HG03442 (cell line): ENCODE results near the gene DARS1.

Experiments used
- ATAC-seq: cut with Tn5 transposase; IDR thresholded peaks from one replicate; pipeline ENCODE4 v1.9.1; 2021; ENCODE audit warnings: mild to moderate bottlenecking, moderate library complexity; ENCODE audit not compliant: unreplicated experiment

Gene DARS1

DNA sequence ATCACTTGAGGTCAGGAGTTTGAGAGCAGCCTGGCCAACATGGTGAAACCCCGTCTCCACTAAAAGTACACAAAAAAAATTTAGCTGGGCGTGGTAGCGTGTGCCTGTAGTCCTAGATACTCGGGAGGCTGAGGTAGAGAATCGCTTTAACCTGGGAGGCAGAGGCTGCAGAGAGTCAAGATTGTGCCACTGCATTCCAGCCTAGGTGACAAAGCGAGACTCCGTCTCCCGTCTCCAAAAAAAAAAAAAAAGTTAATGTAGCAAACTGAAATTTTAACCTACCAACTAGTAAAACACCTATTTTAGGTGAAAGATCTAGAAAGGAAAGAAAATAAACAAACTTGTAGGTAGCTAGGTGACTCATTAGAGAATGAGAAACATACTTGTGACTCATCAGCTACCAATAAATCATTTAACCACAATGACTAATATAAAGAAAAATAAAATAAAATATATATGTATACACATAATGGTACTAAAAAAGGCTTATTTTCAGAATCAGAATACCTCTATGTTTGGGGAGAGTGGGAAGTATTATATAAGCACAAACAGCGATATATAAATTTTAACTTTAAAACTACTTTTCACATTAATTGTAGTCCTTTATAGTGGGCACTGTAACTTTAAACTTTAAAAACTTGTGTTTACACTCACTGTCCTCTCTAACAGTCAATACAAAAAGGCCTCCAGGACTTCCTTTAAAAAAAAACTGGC, 36.6 kb downstream of the DARS1 start:
- peak; percentile 87 for ATAC-seq

DNA sequence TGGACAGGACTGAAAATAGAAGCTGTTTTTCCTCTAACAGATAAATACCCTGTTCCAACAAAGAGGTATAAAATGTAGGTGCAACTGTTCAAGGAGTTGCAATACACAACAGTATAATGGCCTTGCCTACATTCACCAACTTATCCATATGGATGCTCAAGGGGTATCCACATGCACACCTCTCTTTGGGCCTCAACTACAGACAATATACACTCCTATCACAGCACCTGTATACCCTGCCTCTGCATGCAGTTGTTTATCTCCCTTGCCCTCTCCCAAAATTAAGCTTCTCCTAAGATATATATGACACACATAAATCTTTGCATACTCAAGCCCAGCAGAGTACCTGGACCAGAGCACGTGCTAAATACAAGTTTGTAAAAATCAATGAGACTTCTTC, 37.3 kb downstream of the DARS1 start:
- ATAC-seq: no peak

DNA sequence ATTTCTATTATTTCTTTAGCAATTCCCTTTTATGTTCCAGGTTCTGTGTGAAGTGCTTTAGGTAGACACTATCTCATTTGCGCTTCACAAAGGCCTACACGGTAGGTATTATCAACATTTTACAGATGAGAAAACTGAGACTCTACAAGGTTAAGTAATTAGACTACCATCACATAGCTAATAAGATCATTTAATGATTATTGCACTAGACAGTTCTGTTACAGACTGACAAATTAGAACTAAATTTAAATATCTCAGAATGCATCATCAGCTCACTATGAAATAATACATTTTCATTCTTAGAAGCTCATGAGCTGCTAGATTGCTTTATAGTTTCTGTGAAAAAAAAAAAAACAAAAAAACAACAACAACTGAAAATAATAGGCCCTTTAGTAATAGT, 37.9 kb downstream of the DARS1 start:
- ATAC-seq: no peak

DNA sequence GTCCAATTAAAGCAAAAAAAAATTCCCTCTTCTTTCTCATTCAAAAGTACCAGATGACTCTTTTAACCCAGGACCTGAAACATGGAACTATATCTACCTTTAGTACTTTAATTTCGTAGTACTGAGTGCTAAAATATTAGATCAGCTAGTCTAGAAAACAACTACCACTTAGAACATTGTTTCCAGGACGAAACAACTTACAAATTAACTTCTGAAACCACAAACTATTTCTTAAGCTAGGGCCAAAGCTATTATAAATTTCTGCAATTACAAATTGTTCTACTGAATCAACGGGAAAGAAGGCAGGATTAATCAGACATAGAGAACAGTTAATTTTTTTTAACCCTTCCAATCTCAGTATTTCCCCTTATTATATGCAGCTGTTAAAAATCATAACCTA, 39.9 kb downstream of the DARS1 start:
- ATAC-seq: no peak

DNA sequence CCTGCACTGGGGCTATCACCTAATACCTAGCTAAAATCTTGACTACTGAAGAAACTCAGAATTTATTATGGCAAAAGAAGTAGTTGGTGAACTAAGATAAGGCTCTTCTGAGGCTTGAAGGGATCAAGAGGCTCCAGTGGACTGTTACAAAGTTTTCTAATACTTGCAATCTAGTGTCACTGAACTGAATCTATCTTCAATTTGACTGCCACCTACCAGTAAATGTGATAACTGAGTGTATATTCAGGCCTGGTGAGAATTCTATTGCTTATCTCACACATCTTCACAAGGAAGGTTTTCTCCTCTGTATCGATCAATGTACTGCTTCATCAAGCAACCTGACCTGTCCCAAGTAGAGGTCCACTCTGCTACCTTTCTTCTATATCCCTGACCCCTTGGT, 40.8 kb downstream of the DARS1 start:
- ATAC-seq: no peak

DNA sequence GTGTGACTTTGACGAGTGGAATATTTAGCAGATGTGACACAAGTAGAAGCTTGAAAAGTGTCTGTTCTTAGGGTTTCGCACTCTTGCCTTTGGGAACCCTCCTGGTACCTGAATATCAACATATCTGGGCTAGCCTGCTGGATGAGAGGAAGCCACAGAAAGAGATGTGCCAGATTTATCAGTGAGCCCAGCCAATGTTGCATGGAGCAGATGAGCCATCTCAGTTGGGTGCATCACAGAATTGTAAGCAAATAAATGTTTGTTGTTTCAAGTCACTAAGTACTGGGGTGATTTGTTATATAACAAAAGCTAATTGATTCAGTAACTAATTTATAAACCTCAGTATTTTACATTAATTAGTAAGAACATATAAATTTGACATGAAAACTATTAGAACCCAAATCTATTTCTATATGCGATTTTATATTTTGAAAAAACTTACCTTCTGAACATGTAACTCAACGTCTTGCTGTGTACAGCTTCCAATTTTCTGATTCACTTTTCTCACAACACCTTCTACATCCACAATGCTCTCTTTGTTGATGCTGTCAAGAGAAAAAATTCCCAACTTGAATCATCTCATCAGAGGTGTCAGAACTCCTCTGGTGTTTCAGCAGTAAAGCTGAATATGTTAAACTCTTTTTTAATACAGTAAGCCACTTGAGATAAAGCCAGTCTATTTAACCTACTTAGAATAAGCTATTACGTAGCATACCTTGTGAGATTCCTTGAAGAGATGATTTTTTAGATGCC, 42.3 kb downstream of the DARS1 start:
- no peak for ATAC-seq

DNA sequence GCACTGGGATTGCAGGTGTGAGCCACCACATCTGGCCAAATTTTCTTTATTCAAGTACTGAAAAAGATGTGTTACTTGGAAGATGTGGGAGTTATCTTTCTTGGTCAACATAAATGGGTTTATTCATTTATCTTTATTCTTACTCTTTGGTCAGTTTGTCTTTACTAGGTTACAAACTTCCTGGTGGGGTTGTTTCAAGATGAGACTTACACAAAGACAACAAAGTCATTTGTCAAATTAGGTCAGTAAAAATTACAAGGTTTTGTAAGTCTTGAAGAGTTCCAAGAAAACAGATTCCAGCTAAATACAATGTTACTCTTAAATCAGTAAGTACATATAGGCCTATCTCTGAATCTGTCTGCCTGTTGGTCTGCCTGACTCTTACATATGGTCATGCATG, 48.9 kb downstream of the DARS1 start:
- no peak for ATAC-seq

DNA sequence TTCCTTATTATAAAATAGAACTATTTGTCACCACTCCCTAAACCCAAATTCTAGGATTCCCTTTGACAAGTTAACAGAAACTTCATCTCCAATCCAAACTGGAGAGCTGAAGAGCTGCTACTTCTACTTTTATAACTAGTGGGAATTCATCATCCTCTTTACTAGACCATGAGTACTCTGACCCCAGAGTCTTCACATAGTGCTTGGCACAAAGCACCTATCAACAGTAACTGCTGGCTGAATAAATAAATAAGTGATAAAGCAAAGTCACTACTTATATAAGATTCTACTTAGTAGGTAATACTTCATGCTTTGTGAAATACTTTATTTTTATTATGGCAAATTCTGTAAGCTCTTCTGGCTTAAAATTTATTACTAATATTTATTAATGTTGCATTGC, 49.5 kb downstream of the DARS1 start:
- no peak for ATAC-seq

DNA sequence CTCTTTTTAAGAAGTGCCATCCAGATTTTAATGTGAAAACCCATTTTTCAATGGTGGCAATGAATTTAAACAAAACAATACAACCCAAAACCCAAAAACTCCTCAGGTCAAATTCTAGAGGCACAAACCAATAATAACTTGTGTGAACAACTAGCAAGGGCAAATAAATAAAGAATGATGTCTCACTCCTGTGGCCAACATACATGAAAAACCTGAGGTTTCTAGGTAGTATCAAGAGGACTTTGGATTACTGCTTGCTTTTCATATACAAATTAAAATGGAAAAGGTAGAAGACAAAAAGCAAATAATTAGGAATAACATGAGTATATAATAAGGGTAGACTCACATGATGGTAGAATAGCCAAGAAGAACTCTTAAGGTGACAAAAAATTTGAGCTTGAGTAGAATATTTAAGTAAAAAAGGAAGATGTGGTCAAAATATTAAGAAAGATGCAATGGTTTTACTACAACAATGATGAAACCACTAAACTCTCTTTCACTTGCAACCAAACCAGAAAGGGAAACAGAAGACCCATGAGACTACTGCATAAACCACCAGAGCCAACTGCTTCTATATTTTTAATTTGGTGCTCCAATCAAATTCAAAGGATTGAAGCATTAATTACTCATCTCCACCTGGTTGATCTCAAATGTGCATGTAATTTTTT, 53.5 kb downstream of the DARS1 start:
- peak; percentile 86 for ATAC-seq

DNA sequence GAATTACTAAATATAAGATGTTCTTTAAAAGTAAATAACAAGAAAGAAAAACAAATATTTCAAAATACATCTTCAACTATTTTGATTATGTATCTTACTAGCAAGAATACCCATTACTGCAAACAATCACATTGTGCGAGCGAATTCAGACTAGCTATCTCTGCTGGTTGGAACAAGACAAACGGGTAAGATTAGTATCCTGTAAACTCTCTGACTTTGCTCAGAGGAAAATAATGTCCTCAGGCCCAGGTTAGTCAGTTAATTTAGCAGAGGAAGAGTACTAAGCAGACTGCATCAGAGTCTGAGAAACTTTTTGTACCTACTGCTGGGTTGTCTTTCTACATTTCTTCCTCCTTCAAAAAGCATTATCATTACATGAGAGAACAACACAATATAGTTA, 58.8 kb downstream of the DARS1 start:
- ATAC-seq: no peak

DNA sequence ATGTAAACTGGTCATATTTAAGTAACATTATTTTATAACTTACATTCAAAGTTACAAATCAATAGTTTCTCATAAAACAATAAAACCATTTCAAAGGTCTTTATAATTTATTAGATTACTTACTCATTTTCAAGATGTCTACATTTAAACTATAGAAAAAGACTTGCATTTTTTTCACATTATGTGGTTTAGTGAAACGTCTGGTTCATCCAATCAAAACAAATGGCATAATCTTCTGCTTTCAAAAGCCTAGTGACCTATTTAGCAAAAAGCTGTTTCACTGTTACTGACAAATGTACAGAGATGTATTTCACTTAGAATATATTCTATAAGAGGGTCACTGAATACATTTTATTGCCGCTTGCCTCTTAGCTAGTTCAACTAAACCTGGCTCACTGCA, 59.9 kb downstream of the DARS1 start:
- ATAC-seq: no peak

DNA sequence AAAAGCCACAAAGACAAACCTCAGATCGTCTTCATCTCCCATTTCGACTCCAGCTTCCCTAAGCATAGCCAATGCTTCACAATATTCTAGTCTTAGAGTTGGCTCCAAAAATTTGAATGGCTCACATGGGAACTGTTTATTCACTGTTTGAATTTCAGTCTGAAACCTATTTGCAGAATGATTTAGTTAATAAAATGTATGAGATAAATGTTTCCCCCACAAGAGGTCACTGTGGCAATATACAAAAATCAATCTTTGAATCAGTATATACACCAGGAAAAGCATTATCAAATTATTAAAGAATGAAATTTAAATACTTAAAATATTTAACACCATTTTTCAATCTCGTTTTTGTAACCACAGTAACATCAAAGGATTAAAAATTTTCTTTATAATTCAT, 69.2 kb downstream of the DARS1 start:
- no peak for ATAC-seq

DNA sequence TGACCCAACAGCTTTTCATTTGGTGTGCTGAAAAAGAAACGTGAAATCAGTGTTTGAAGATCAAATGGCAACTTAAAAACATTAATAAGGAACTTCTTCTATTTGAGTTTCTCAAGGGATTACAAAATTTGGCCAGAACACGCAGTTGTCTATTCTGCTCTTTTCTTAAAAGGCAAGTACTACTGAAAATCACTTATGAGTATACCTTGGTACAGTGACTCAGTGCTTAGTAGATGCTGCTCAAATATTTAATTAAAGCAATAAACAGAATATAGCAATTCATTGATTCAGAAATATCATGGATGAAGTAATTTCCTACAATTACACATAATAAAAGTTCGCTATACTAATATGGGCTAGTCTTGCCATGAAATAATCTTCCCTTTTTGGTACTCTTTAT, 70.9 kb downstream of the DARS1 start:
- no peak for ATAC-seq

DNA sequence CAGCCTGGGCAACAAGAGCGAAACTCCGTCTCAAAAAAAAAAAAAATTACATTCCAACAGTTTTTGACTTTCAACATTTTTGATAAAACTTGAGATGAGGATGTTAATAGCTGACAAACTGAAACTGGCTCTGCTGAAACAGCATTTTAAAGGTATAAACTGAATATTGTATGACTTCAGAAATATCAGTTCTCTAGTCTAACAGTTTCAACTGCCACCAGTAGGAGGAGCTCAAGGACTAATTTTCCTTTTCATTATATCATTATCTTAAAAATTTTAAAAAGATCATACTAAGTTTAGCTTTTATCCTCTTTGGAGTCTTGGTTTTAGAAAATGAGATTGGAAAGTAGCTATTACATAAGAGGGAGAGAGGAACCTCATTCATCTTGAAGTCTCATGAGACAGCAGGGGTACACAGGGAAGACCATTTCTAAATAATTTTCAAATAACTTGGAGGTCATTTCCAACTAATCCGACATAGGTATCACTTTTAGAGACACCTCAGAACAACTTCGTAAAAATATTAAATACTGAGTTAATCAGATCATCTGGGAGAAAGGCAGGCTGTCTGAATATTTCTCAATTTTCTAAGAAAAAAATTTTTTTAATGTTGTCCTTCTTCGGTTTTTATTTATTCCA, 71.6 kb downstream of the DARS1 start:
- ATAC-seq: peak; percentile 47

DNA sequence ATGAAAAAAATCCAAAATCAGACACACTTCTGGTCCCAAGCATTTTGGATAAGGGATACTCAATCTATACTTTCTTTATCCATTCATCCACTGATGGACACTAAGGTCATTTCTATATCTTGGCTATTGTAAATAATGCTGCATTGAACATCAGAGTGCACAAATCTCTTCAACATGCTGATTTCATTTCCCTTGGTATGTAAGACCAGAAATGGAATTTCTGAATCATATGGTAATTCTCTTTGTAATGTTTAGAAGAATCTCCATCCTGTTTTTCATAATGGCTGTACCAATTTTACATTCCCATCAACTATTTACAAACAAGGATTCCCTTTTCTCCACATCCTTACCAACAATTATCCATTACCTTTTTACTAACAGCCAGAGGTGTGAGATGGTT, 75.5 kb downstream of the DARS1 start:
- ATAC-seq: no peak

DNA sequence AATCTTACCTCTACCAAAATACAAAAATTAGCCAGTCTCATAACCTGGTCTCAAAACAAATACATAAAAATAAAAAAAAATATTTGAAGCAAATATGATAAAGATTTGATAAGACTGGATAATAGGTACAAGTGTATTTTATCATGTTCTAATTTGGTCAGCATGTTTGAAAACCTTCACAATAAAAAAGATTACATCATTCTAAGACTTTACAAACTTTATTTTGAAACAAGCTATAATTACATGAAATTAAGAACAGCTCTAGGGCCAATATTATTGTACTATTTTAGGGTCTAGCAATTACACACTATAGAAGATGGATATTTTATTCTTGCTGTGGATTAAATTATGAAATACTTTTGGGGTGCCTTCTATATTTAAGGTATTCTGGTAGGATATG, 79.7 kb downstream of the DARS1 start:
- ATAC-seq: no peak

DNA sequence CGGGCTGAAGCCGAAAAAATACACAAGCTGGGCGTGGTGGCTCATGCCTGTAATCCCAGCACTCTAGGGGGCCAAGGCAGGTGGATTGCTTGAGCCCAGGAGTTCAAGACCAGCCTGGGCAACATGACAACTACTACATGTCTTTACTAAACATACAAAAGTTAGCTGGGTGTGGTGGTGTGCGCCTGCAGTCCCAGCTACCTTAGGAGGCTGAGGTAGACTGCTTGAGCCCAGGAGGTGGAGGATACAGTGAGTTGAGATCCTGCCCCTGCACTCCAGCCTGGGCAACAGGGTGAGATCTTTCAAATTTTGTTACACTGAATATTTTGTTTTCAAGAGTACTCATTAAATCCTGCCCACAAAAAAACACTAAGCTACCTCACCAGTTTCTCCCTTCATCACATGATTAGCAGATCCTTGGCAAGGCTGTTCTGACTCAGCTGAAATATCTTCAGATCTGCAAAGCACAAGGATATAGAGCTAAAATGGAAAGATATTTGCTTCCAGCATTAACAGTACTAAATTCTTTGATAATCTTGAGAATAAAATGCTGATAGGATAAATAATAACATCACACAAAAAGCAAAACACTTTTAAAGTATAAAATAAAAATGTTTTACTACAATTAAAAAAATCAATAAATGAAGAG, 81.0 kb downstream of the DARS1 start:
- no peak for ATAC-seq

DNA sequence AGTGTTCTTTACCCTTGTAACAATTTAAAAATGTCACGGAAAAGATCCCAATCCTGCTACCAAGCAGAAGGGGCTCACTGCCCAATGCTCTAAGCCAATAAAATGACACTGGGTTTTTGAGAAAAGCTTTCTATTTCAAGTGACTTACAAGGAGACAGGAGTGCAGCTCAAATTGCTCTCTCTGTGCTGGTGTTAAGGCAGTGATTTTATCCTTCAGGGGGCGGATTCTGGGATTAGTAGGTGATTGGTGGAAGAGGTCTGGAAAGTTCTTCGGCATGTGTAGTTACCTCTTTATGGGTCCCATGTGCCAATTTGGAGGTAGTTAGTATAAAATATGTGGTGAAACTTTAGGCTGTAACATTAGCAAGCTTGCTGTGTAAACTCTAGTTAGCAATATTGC, 81.8 kb downstream of the DARS1 start:
- ATAC-seq: no peak

DNA sequence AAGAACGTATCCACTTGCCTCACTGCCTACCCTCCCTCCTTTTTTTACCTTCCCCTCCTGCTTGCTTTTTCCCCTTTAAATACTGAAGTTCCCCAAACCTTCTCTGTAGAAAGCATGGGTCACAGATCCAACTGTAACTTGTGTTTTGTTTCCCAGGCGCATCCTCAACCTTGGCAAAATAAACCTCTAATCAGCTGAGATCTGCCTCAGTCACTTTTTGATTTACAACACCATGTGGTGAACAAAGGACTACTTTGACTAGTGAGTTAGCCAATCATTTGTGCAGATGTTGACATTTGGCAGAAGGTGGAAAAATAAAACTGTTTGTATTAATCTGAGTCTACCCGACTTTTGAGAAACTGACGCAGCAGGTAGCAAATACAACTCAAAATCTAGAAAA, 85.9 kb downstream of the DARS1 start:
- no peak for ATAC-seq

DNA sequence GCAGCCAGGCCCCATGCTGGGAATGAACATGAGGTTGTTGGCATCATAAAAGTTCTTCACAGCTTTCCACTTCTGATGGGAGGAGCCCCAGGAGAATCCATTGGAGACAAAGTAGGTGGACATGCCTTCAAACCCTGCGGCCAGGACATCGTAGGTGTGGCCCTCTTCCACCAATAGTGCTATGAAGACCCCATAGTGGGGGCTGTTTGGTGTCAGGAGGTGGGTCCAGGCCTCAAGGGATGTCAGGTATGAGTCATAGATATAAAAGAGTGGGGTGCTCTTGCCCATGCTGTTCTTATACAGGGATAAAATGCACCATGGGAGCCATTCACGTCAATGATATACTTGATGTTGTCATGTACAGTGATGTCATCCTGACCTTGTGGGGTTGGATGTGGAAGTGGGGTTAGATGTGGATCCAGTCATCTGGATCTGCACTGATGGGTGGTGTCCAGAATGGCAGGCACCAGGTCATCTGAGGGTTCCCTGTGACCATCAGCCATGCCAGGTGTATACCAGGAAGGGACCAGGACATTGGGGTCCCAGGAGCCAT, 87.1 kb downstream of the DARS1 start:
- no peak for ATAC-seq

DNA sequence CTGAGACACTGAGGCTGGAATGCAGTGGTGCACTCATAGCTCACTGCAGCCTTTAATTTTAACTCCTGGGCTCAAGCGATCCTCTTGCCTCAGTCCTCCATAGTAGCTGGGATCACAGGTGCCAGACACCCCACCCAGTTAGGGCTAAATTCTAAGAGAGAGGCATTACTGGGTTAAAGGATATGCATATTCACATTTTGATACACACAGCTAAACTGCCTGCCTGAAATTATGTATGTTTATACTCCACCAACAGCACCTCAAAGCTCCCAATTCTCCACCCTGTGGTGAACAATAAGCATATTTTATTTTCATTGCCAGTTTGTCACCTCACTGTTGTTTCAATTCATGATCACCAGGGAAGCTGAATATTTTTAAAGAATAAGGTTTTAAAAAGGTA, 90.5 kb downstream of the DARS1 start:
- ATAC-seq: no peak
